D721Med (cell line): Measurements from ENCODE around the gene UTP3.
"Not testable (repeated sequence)": the region's sequence is repeated elsewhere in the genome, so short reads cannot be mapped to it uniquely, and the experiment has no call there.

Source experiments
- DNase-seq: peaks from one replicate; pipeline ENCODE4 v3.0.0; 2011; ENCODE audit warnings: low spot score; ENCODE audit not compliant: insufficient read length
- FAIRE-seq: peaks from 2 replicates; lab custom pipeline; 2011; peaks lifted over from hg19 to GRCh38; lab: Jason Lieb, UNC
- TF ChIP-seq, protein P1 (sequence below): IDR thresholded peaks from 2 replicates; pipeline ENCODE4 v1.5.1; 2012; ENCODE audit warnings: mild to moderate bottlenecking, control low read depth; ENCODE audit not compliant: insufficient read depth; ENCODE audit errors: missing control alignments

UTP3 gene

GRCh38 chr4:70674731-70675130 is 13.6 kb upstream of the UTP3 start:
- DNase-seq (no peak), FAIRE-seq (no peak)
- TF ChIP-seq, protein P1, sequence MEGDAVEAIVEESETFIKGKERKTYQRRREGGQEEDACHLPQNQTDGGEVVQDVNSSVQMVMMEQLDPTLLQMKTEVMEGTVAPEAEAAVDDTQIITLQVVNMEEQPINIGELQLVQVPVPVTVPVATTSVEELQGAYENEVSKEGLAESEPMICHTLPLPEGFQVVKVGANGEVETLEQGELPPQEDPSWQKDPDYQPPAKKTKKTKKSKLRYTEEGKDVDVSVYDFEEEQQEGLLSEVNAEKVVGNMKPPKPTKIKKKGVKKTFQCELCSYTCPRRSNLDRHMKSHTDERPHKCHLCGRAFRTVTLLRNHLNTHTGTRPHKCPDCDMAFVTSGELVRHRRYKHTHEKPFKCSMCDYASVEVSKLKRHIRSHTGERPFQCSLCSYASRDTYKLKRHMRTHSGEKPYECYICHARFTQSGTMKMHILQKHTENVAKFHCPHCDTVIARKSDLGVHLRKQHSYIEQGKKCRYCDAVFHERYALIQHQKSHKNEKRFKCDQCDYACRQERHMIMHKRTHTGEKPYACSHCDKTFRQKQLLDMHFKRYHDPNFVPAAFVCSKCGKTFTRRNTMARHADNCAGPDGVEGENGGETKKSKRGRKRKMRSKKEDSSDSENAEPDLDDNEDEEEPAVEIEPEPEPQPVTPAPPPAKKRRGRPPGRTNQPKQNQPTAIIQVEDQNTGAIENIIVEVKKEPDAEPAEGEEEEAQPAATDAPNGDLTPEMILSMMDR: no peak

- TF ChIP-seq, protein P1: no peak
- DNase-seq: no peak
- no peak for FAIRE-seq
These were observed 11.7 kb upstream of the UTP3 start for GRCh38 chr4:70676554-70677090.

DNA sequence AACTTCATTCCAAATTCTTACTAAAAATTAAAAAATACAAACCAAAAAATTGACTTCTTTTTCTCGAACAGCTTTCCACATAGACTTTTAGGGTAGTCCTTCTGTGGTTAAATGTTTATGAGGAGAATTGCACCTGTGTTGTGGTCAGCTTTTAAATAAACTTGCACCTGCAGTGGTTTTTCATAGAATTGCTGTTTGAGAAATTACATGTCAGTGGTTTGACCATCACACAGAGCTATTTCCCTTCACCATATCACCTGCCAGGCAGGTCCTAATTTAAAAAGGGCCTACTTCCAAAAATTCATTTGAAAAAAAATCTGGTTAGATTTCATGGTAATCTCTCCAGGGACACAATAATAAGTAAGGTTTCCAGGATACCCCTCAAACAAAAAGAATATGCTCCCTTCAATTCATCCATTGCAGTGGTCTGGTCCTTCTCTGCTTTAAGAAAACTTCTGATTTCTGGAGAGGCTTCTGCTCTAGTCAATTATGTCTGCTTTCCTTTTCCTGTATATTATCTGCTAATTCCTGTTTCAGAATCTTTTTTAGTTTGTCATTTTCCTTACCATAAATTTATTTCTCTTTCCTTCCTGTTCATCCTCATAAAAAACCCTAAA is 9.8 kb upstream of the UTP3 start:
- DNase-seq (no peak), FAIRE-seq (no peak)
- TF ChIP-seq, protein P1: no peak

- TF ChIP-seq, protein P1: no peak
- DNase-seq (no peak), FAIRE-seq (no peak)
These were observed 7.4 kb upstream of the UTP3 start for GRCh38 chr4:70680934-70681333.

GRCh38 chr4:70681704-70682103 is 6.6 kb upstream of the UTP3 start:
- FAIRE-seq (no peak), DNase-seq (no peak)
- TF ChIP-seq, protein P1: no peak

DNA sequence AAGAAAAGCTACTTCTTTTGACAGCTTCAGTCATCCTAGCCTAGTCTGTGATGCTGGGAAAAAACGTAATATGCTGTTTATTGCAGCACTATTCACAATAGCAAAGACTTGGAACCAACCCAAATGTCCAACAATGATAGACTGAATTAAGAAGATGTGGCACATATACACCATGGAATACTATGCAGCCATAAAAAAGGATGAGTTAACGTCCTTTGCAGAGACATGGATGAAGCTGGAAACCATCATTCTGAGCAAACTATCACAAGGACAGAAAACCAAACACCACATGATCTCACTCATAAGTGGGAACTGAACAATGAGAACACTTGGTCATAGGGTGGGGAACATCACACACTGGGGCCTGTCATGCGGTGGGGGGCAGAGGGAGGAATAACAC is 6.2 kb upstream of the UTP3 start:
- not testable (repeated sequence) for DNase-seq, FAIRE-seq

- TF ChIP-seq, protein P1: no peak
- FAIRE-seq (no peak), DNase-seq (no peak)
These were observed 940 bp upstream of the UTP3 start for GRCh38 chr4:70687392-70687791.
